Stimulated activated CD4-positive, alpha-beta T cell treated with anti-CD3 and anti-CD28 coated beads, Interleukin-15, amount 100 ng/mL, for 24 hours (primary cell): ENCODE results near the gene CREB3L2.
"Not testable (repeated sequence)": the region's sequence is repeated elsewhere in the genome, so short reads cannot be mapped to it uniquely, and the experiment has no call there.

Source experiments
- DNase-seq: peaks from one replicate; pipeline ENCODE4 v3.0.0-alpha.2; 2020

Gene CREB3L2

GRCh38 chr7:138001529-138002095 lies at the start of gene CREB3L2:
Gene CREB3L2, minus strand, starts transcription at chr7:138002086. Its CDS starts 381 bp downstream, at chr7:138001705.
- DNase-seq = peak; percentile 71

GRCh38 chr7:138049505-138050116 lies 47.7 kb upstream of the CREB3L2 start:
- DNase-seq = no peak

- DNase-seq = no peak
Measured at GRCh38 chr7:138047907-138048306, 46.0 kb upstream of the CREB3L2 start.

GRCh38 chr7:138044897-138045296 lies 43.0 kb upstream of the CREB3L2 start:
- no peak for DNase-seq

GRCh38 chr7:138040063-138040462 lies 38.2 kb upstream of the CREB3L2 start:
- not testable (repeated sequence) for DNase-seq

GRCh38 chr7:138036135-138036534 lies 34.2 kb upstream of the CREB3L2 start:
- DNase-seq = no peak

- DNase-seq = no peak
Measured at GRCh38 chr7:138033241-138033640, 31.4 kb upstream of the CREB3L2 start.

- DNase-seq = no peak
Measured at GRCh38 chr7:138032770-138033169, 30.9 kb upstream of the CREB3L2 start.

GRCh38 chr7:138032186-138032585 lies 30.3 kb upstream of the CREB3L2 start:
- DNase-seq = no peak

- no peak for DNase-seq
Measured at GRCh38 chr7:138030679-138031351, 28.9 kb upstream of the CREB3L2 start.

GRCh38 chr7:138029941-138030340 lies 28.1 kb upstream of the CREB3L2 start:
- DNase-seq = no peak

GRCh38 chr7:138029126-138029525 lies 27.2 kb upstream of the CREB3L2 start:
- DNase-seq = no peak

GRCh38 chr7:138027100-138027499 lies 25.2 kb upstream of the CREB3L2 start:
- DNase-seq = no peak

GRCh38 chr7:138025215-138026186 lies 23.6 kb upstream of the CREB3L2 start:
- no peak for DNase-seq

- no peak for DNase-seq
Measured at GRCh38 chr7:138024765-138025164, 22.9 kb upstream of the CREB3L2 start.

GRCh38 chr7:138024343-138024691 lies 22.4 kb upstream of the CREB3L2 start:
- DNase-seq = no peak

- DNase-seq = no peak
Measured at GRCh38 chr7:138023618-138024342, 21.9 kb upstream of the CREB3L2 start.

- DNase-seq = no peak
Measured at GRCh38 chr7:138021889-138022288, 20.0 kb upstream of the CREB3L2 start.

GRCh38 chr7:138017992-138018391 lies 16.1 kb upstream of the CREB3L2 start:
- DNase-seq = no peak

- DNase-seq = no peak
Measured at GRCh38 chr7:138015096-138015495, 13.2 kb upstream of the CREB3L2 start.

- no peak for DNase-seq
Measured at GRCh38 chr7:138014686-138015085, 12.8 kb upstream of the CREB3L2 start.

GRCh38 chr7:138014201-138014600 lies 12.3 kb upstream of the CREB3L2 start:
- not testable (repeated sequence) for DNase-seq

GRCh38 chr7:138009350-138009653 lies 7.4 kb upstream of the CREB3L2 start:
- no peak for DNase-seq
